Hippocampal formation (tissue), 2 donors: ENCODE results near the gene LYPD5.
"Not testable (repeated sequence)": the region's sequence is repeated elsewhere in the genome, so short reads cannot be mapped to it uniquely, and the experiment has no call there.

Experiments
- DNase-seq, 2 donors: peaks; one replicate each; lab custom pipeline; 2025; lab: John Stamatoyannopoulos, UW

LYPD5 gene

GRCh38 chr19:43806401-43806800 is 4.2 kb upstream of the LYPD5 start:
- DNase-seq = not testable (repeated sequence)

- DNase-seq = peak in 1 of 2 donors; percentile 33
Observed at GRCh38 chr19:43804432-43804831, 2.2 kb upstream of the LYPD5 start.

GRCh38 chr19:43799502-43800142 is 2.6 kb downstream of the LYPD5 start:
- DNase-seq = no peak

DNA sequence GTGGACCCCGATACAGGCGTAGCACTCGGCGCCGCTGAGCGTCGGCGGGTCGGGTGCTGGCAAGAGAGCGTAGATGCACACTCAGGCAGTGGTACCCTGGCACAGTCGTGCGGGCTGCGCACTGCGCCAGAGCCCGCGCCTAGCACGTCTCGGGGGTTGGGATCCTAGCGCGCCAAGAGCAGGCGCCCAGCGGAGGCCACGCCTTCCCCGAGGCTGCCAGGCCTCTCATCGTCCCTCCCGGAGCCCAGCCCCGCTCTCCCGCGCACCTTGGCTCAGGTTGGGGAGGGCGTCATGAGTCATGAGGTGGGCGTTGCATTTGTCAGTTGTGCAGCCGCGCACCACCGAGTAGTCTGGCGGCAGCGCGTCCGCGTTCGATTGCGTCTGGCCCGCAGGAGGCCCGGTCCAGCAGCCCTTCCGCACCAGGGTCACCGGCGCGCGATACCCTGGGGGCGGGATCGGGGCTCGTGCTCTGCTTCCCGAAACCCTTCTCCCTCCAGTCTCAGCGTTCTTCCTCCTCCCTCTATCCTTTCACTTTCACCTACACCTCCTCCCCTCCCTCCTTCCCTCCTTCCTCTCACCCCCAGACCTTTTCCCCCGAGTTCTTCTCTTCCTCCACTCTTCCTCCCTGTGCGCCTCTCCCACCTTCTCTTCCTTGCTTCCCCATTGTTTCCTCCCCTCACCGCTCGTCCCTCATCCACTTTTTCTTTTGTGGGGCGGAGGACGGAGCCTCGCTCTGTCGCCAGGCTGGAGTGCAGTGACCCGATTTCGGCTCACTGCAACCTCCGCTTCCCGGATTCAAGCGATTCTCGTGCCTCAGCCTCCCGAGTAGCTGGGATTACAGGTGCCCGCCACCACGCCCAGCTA is 3.5 kb downstream of the LYPD5 start:
- DNase-seq = no peak

DNA sequence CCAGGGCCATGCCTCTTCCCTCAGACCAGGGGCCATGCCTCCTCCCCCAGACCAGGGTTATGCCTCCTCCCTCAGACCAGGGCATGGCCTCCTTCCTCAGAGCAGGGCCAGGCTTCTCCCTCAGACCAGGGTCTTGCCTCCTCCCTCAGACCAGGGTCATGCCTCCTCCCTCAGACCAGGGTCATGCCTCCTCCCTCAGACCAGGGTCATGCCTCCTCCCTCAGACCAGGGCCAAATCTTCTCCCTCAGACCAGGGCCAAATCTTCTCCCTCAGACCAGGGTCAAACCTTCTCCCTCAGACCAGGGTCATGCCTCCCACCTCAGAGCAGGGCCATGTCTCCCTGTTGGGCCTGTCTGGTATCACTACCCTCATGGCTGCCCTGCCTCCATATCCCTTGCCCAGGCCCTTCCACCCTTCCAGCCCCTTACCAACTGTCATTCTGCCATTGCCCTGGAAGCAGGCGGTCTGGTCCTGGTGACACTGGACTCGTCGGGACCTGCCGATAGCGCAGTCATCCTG is 4.2 kb downstream of the LYPD5 start:
- DNase-seq = no peak

DNA sequence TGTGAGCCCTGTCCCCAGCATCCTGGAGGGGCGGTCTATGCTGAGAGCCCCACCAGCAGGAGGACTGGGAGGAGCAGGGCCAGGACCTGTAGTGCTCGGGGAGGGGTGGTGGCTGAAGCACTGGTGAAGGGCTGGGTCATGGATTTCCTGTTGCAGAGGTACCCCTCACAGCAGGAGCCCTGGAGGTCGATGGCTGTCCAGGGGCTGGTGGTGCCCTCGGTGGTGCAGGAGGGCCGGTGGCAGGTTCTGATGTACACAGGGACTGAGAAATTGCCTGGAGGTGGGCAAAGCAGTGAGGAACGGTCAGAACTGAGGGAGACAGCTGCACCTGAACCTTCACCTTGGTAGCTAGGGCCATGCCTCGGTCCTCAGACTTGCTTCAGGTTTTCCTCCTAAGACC is 4.7 kb downstream of the LYPD5 start:
- no peak for DNase-seq

DNA sequence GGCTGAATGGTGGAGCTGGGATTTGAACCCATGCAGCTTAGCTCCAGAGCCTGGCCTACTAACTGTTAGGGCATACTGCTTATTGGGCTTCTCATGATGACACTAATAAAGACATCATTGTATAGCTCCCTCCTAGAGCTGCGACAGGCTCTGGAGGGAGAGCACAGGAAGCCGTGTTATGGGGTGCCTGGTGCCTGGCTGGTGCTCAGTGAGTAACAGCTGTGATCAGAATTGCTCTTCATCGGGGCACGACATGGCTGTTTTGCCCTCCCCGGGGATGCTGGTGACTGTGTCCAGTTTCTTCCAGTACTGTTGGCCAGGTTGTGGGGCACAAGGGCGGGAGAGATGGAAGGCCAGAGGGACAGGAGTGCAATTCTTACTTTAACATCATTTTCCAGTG is 5.1 kb downstream of the LYPD5 start:
- DNase-seq = no peak

- no peak for DNase-seq
Observed at GRCh38 chr19:43790587-43790986, 11.7 kb downstream of the LYPD5 start.

GRCh38 chr19:43789029-43789428 is 13.2 kb downstream of the LYPD5 start:
- no peak for DNase-seq

- no peak for DNase-seq
Observed at GRCh38 chr19:43786665-43787064, 15.6 kb downstream of the LYPD5 start.

GRCh38 chr19:43784981-43785808 is 17.1 kb downstream of the LYPD5 start:
- peak; percentile 18 to 30 for DNase-seq

GRCh38 chr19:43784241-43784980 is 17.8 kb downstream of the LYPD5 start:
- DNase-seq = no peak

DNA sequence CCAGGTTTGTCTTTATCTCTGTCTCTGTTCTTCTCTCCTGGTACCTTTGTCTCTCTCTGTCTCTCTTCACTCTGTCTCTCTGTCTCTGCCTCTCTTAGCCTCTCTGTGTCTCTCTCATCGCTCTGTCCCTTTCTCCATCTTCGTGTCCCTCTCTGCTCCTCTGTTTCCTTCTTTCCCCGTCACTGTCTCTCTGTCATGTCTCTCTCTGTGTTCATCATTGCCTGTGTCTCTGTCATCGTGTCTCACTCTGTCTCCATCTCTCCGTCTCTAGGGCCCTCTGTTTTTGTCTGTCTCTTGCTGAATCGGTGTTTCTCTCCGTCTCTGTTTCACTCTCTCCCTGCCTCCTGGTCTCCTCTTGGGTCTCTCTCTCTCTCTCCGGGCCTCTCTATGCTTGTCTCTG is 18.6 kb downstream of the LYPD5 start:
- no peak for DNase-seq

GRCh38 chr19:43782689-43783231 is 19.5 kb downstream of the LYPD5 start:
- no peak for DNase-seq

- DNase-seq = no peak
Observed at GRCh38 chr19:43782311-43782660, 20.0 kb downstream of the LYPD5 start.

DNA sequence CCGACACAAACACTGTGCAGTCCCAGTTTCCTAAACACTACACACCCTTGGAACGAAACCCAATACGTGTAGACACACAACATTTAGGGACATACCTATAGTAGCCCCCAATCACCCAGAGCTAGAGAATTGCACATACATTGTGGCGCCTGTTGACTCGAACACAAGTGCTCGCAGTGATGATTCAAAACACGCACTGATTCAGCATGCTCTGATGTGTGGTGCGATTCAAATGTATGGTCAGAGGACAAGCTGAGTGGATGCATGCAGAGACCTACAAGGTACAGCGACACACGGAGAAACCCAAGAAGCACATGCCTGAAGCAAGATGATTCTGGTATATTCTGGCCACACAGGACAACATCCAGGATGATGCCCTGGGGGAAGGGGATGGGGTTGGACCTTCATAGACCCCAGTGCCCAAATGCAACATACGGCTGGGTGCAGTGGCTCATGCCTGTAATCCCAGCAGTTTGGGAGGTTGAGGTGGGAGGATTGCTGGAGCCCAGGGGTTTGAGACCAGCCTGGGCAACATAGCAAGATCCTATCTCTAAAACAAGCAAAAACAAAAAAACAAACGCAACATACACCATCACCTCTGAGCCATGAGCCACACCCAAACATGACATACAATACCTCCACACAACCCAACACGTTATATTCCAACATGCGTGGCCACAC is 20.5 kb downstream of the LYPD5 start:
- DNase-seq = no peak

DNA sequence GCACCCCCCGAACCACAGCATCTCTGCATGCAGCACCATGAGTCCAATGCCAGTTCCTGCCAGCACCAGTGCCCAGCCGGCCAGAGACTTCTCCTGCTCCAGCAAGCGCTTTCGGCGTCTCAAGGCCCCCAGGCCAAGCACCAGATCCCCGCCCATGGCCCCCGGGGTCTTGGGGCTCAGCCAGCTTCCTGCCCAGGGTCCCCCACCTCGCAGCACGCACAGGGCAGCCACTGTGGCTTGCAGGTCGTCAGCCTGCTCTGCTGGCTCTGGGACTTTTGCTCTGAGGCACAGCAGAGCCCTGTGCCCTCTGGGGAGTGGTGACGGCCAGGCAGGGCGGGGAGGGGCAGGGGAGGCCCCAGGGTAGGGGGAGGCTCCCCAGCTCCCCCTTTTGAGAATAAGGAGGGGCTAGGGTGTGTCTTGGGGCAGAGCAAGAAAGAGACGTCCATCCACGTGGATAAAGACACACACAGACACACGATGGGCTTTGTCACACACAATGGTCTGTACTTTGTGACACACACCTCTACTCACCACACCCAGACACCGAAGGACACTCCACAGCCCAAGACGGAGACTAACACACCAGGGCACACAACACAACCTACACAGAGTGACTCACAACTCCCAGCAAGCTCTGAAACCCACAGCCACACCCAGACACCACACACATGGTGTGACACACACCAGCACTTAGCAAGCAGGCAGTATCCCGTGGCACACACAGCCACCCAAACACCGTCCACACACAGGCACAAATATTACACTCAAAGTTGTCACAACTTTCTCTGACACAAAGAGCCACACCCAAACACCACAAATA is 21.3 kb downstream of the LYPD5 start, which contains the start of gene KCNN4:
Gene KCNN4 (minus strand): TSS at position 268 of the 820 bp plus-strand sequence. CDS start 112 bp downstream, at position 156.
- no peak for DNase-seq

- DNase-seq = no peak
Observed at GRCh38 chr19:43779820-43780219, 22.4 kb downstream of the LYPD5 start.

- no peak for DNase-seq
Observed at GRCh38 chr19:43779147-43779819, 23.0 kb downstream of the LYPD5 start.
